Measurements from ENCODE around the gene VIPR1.

GRCh38 chr3:42546691-42547213 lies 44.3 kb downstream of the VIPR1 start:
- TF ChIP-seq, protein P1, sequence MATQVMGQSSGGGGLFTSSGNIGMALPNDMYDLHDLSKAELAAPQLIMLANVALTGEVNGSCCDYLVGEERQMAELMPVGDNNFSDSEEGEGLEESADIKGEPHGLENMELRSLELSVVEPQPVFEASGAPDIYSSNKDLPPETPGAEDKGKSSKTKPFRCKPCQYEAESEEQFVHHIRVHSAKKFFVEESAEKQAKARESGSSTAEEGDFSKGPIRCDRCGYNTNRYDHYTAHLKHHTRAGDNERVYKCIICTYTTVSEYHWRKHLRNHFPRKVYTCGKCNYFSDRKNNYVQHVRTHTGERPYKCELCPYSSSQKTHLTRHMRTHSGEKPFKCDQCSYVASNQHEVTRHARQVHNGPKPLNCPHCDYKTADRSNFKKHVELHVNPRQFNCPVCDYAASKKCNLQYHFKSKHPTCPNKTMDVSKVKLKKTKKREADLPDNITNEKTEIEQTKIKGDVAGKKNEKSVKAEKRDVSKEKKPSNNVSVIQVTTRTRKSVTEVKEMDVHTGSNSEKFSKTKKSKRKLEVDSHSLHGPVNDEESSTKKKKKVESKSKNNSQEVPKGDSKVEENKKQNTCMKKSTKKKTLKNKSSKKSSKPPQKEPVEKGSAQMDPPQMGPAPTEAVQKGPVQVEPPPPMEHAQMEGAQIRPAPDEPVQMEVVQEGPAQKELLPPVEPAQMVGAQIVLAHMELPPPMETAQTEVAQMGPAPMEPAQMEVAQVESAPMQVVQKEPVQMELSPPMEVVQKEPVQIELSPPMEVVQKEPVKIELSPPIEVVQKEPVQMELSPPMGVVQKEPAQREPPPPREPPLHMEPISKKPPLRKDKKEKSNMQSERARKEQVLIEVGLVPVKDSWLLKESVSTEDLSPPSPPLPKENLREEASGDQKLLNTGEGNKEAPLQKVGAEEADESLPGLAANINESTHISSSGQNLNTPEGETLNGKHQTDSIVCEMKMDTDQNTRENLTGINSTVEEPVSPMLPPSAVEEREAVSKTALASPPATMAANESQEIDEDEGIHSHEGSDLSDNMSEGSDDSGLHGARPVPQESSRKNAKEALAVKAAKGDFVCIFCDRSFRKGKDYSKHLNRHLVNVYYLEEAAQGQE (IDR thresholded peaks at IDR 0.05): no peak
- TF ChIP-seq CTCF (IDR thresholded peaks at IDR 0.05; ENCODE audit: low read depth, low read length, missing input control) (no peak), RAD21 (IDR thresholded peaks at IDR 0.05) (no peak), TAF1 (conservative IDR thresholded peaks at IDR 0.05) (no peak), GABPA (IDR thresholded peaks at IDR 0.05 in 1 of 2, conservative IDR thresholded peaks at IDR 0.05 in 1 of 2) (no peak), YY1 (IDR thresholded peaks at IDR 0.05) (no peak), JUND (IDR thresholded peaks at IDR 0.05) (no peak), SP1 (IDR thresholded peaks at IDR 0.05) (no peak), NR2F2 (IDR thresholded peaks at IDR 0.05) (no peak)
